ENCODE results near the gene B4GALT5.
"Not testable (repeated sequence)": the region's sequence is repeated elsewhere in the genome, so short reads cannot be mapped to it uniquely, and the experiment has no call there.

B4GALT5 gene

DNA sequence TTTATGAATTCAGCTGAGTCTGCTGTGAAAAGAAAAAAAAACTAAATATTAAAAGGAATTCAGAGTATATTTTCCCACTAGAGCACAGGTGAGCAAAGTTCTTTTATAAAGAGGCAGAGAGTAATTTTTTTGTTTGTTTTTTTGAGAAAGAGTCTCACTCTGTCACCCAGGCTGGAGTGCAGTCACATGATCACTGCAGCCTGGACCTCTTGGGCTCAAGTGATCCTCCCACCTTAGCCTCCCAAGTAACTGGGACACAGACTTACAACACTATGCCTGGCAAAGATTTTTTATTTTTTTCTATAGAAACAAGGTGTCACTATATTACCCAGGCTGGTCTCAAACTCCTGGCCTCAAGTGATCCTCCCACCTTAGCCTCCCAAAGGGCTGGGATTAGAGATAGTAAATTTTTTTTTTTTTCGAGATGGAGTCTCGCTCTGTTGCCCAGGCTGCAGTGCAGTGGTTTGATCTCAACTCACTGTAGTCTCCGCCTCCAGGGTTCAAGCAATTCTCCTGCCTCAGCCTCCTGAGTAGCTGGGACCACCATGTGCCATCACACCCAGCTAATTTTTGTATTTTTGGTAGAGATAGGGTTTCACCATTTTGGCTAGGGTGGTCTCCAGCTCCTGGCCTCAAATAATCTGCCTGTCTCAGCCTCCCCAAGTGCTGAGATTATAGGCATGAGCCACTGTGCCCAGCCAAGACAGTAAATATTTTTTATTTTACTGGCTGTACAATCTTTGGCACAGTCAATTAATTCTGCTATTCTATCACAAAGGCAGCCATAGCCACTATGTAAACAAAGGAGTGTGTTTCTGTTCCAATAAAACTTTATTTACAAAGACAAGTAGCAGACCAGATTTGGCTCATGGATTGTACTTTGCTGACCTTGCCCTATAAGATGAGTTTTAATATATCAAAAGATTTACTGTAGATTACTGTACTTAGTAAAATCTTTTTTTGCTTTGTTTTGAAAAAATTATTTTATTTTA lies 14.5 kb upstream of the B4GALT5 start:
- TF ChIP-seq, protein P1, sequence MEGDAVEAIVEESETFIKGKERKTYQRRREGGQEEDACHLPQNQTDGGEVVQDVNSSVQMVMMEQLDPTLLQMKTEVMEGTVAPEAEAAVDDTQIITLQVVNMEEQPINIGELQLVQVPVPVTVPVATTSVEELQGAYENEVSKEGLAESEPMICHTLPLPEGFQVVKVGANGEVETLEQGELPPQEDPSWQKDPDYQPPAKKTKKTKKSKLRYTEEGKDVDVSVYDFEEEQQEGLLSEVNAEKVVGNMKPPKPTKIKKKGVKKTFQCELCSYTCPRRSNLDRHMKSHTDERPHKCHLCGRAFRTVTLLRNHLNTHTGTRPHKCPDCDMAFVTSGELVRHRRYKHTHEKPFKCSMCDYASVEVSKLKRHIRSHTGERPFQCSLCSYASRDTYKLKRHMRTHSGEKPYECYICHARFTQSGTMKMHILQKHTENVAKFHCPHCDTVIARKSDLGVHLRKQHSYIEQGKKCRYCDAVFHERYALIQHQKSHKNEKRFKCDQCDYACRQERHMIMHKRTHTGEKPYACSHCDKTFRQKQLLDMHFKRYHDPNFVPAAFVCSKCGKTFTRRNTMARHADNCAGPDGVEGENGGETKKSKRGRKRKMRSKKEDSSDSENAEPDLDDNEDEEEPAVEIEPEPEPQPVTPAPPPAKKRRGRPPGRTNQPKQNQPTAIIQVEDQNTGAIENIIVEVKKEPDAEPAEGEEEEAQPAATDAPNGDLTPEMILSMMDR (IDR thresholded peaks at IDR 0.05; ENCODE audit: low read depth, low read length): no peak

DNA sequence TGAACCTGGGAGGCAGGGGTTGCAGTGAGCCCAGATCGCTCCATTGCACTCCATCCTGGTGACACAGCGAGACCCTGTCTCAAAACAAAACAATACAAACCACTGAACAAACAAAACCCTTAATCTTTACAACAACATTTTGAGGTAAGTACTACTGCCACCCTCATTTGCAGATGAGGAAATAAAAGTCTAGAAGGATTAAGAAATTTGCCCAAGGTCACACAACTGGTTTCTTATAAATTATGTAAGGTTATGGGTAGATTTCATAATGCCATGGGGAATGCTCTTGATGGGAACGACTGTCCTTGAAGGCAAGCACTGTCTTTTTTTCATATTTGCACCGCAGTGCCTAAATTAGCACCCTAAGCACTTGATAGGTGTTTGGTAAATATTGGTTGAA lies 13.8 kb upstream of the B4GALT5 start:
- DNase-seq (ENCODE audit: extremely low read depth, low read depth): no peak
- TF ChIP-seq, protein P1 (IDR thresholded peaks at IDR 0.05; ENCODE audit: low read depth, low read length): no peak

More for the DNA sequence above, 14.5 kb upstream of the B4GALT5 start:
- DNase-seq (ENCODE audit: extremely low read depth, low read depth): no peak

DNA sequence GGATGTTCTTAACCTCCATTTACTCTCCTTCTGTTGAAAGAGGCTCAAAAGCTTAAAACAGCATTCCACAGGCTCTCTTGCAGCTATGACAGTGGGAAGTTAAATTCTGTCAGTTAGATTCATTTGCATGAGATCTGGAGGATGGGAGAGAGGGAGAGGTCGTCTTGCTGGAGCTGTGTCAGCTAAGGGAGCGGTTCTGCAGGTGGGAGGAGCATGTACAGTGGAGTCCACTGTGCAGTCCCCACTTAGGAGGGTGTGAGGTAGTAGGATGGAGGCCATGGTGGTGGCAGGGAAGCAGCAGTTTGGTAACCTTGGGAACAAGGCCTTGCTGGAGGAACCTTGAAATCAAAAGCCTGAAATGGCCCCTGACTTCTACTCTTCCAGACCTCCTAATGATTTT lies 12.0 kb upstream of the B4GALT5 start:
- TF ChIP-seq, protein P1 (IDR thresholded peaks at IDR 0.05; ENCODE audit: low read depth, low read length): no peak
- no peak for DNase-seq (ENCODE audit: extremely low read depth, low read depth)

DNA sequence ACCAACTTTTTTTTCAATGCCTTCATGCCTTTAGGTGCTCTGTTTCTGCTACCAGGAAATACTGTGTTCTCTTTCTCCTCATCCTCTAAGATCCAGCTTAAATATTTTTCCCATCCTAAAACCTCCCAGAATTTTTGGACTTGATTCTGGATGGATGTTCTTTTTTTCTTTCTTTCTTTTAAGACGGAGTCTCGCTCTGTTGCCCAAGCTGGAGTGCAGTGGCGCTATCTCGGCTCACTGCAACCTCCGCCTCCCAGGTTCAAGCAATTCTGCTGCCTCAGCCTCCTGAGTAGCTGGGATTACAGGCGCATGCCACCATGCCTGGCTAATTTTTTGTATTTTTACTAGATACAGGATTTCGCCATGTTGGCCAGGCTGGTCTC lies 11.5 kb upstream of the B4GALT5 start:
- not testable (repeated sequence) for DNase-seq (ENCODE audit: extremely low read depth, low read depth)

DNA sequence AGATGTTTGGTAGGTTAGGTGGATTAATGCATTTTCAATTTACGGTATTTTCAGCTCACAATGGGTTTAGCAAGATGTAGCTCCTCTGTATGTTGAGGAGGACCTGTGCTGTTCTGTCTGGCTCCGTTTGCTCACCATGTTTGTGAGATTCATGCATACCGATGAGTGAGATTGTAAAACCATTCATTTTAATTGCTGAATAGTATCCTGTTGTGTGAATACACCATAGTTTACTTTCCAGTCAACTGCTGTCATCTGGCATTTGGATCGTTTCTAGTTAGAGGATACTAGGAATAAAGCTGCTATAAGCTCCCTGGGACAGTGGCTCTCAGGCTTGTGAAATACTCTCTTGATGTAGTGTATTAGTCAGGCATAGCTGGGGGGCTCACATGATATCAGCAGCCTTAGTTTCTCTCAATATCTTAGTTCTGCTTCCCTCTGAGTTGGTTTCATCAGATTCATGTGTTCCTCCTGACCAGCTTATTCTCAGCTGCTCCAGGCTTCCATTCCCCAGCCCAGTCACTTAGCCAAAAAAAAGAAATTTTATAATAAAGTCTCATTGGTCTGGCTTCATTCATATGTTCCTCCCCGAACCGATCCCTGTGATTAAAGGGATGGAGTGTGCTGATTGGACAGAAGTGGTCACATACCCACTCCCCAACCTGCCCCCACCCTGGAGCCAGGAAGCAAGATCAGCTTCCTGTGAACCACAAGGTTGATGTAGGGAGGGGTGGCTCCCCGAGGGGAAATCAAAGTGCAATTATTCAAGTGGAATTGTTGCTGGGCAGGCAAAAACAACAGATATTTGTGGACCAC lies 10.9 kb upstream of the B4GALT5 start:
- no peak for DNase-seq (ENCODE audit: extremely low read depth, low read depth)
- TF ChIP-seq, protein P1 (IDR thresholded peaks at IDR 0.05; ENCODE audit: low read depth, low read length): no peak

DNA sequence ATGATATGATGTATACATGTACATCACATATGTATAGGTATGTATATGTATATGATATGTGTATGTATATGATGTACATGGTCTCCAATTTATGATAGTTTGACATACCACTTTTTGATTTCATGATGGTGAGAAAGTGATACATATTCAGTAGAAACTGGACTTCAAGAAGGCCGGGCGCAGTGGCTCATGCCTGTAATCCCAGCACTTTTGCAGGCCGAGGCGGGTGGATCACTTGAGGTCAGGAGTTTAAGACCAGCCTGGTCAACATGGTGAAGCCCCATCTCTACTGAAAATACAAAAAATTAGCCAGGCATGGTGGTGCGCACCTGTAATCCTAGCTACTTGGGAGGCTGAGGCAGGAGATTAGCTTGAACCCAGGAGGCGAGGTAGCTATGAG lies 10.1 kb upstream of the B4GALT5 start:
- DNase-seq (ENCODE audit: extremely low read depth, low read depth): not testable (repeated sequence)

DNA sequence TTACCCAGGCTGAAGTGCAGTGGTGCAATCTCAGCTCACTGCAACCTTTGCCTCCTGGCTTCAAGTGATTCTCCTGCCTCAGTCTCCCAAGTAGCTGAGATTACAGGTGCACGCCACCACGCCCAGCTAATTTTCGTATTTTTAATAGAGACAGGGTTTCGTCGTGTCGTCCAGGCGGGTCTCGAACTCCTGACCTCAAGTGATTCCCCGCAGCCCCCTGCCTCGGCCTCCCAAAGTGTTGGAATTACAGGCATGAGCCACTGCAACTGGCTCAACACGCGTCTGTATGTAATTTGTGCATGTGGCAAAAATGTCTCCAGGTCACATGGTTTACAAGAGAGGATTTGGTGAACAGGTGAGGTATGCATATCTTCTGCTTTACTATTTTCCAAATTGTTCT lies 7.6 kb upstream of the B4GALT5 start:
- not testable (repeated sequence) for DNase-seq (ENCODE audit: extremely low read depth, low read depth)

DNA sequence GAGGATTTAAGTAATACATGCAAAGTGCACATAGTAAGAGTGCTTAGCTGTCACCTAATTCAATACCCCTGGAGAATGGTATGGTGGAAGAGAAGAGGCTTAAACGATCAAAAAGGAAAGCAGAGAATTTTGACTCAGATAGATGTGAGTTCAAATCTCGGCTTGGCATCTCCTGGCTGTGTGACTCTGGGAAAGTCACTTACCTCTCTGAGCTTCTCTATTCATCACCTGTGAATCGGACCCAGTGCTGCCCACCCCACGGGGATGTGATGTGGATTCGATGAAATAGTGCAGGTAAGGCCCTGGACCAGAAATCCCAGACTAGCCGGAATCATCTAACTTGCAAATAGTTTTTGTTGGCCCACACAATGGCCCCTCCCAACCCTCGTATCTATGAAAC lies 1.8 kb upstream of the B4GALT5 start:
- TF ChIP-seq, protein P1 (IDR thresholded peaks at IDR 0.05; ENCODE audit: low read depth, low read length): no peak
- DNase-seq (ENCODE audit: extremely low read depth, low read depth): no peak

Data from AG09319 (cell line).